K562 (cell line): ENCODE results near the gene ZNF189. TPM values are rescaled to one million over a fixed set of nuclear protein-coding genes. Genes with fewer than 3 reads are reported as not detected.

ENCODE experiments used
- ATAC-seq: fragments of 200-7000 bp; cut with Tn5 transposase; 3 replicates; pipeline ENCODE4 v1.9.1; 2020; ENCODE audit warnings: moderate library complexity
- BruUV-seq: library from RNA; stranded (reverse); fragments of 400-500 nt; replicated peaks from 2 replicates; lab custom pipeline; 2021; lab: Mats Ljungman, UMichigan
- CTCF ChIA-PET: fragments of 300-600 bp; formaldehyde crosslinking; extraction: SDS; loops from one replicate; lab custom pipeline; 2021; ENCODE audit warnings: low intra/inter-chr PET ratio; lab: Yijun Ruan, JAX
- POLR2A ChIA-PET: fragments of 300-600, 350-650 bp; sonication (Branson Sonifier 250); formaldehyde crosslinking; extraction: SDS; loops from one replicate; lab custom pipeline; 2021; ENCODE audit warnings: antibody characterized with exemption, inconsistent platforms; lab: Yijun Ruan, JAX
- DNase-seq, 4 experiments: peaks; one replicate each; pipeline versions ENCODE4 v3.0.0 to v3.0.0-alpha.2; 2011 to 2018; ENCODE audit warnings: low spot score in 3 of 4, mixed read lengths in 3 of 4; ENCODE audit errors: extremely low read depth in 1 of 4
- FAIRE-seq: peaks from 2 replicates; lab custom pipeline; 2011; peaks lifted over from hg19 to GRCh38; lab: Jason Lieb, UNC
- H2AFZ ChIP-seq: 2 replicates; pipeline ENCODE4 v1.6.0; 2011; ENCODE audit warnings: low read depth, low read length, control low read depth, inconsistent platforms
- H3K27ac ChIP-seq: fragments of 200-600 bp; 3 replicates; pipeline ENCODE4 v1.8.0; 2011; ENCODE audit warnings: low read depth, mild to moderate bottlenecking, control low read depth, inconsistent platforms, low read length, moderate library complexity, mixed read lengths; ENCODE audit errors: extremely low read depth
- H3K27me3 ChIP-seq, 2 experiments: fragments of 300-600 bp in 1 of 2; 2 replicates in 1 of 2; 3 replicates in 1 of 2; pipeline versions ENCODE4 v1.6.0 to v1.8.0; 2011; ENCODE audit warnings: inconsistent platforms in 2 of 2, low read length in 2 of 2, mild to moderate bottlenecking in 1 of 2, mixed read lengths in 1 of 2, moderate library complexity in 1 of 2; ENCODE audit not compliant: control insufficient read depth in 2 of 2, insufficient read depth in 2 of 2
- H3K36me3 ChIP-seq: fragments of 300-600 bp; 3 replicates; pipeline ENCODE4 v1.8.0; 2011; ENCODE audit warnings: mild to moderate bottlenecking, low read length, inconsistent platforms; ENCODE audit not compliant: control insufficient read depth, insufficient read depth
- H3K4me1 ChIP-seq, 2 experiments: fragments of 200-600 bp in 1 of 2; replicated peaks in 1 of 2; 2 replicates in 1 of 2; 3 replicates in 1 of 2; pipeline versions ENCODE4 v1.5.1 to v1.8.0; 2011; ENCODE audit warnings: inconsistent platforms in 2 of 2, low read length in 2 of 2, mild to moderate bottlenecking in 1 of 2, mixed read lengths in 1 of 2, moderate library complexity in 1 of 2; ENCODE audit not compliant: control insufficient read depth in 2 of 2, insufficient read depth in 2 of 2
- H3K4me2 ChIP-seq: 2 replicates; pipeline ENCODE4 v1.6.1; 2011; ENCODE audit warnings: low read length, control low read depth, inconsistent platforms, mixed read lengths; ENCODE audit not compliant: insufficient read depth
- H3K4me3 ChIP-seq: fragments of 200-600 bp; sonication (generic), shearing (Covaris generic); 2 replicates; pipeline ENCODE4 v1.5.1; 2016; ENCODE audit warnings: control low read depth, inconsistent platforms
- H3K79me2 ChIP-seq: fragments of 200-600 bp; 3 replicates; pipeline ENCODE4 v1.8.0; 2011; ENCODE audit warnings: low read length, inconsistent platforms; ENCODE audit not compliant: control insufficient read depth, insufficient read depth
- H3K9ac ChIP-seq, 2 experiments: 2 replicates each; pipeline versions ENCODE4 v1.6.0 to v1.6.1; 2011; ENCODE audit warnings: low read depth in 2 of 2, low read length in 2 of 2, control low read depth in 1 of 2, inconsistent platforms in 1 of 2, mild to moderate bottlenecking in 1 of 2, mixed read lengths in 1 of 2; ENCODE audit not compliant: insufficient read depth in 1 of 2
- H3K9me1 ChIP-seq: one replicate; pipeline ENCODE4 v1.6.0; 2011; ENCODE audit warnings: inconsistent platforms, mild to moderate bottlenecking, low read length, moderate library complexity; ENCODE audit not compliant: control insufficient read depth, insufficient read depth
- H3K9me3 ChIP-seq: replicated peaks from 2 replicates; pipeline ENCODE4 v1.5.1; 2011; ENCODE audit warnings: low read depth, low read length, inconsistent platforms; ENCODE audit not compliant: control insufficient read depth, insufficient read depth
- H4K20me1 ChIP-seq: replicated peaks from 2 replicates; pipeline ENCODE4 v1.6.1; 2011; ENCODE audit warnings: low read length, inconsistent platforms, mixed read lengths; ENCODE audit not compliant: control insufficient read depth, insufficient read depth
- CBFA2T2 ChIP-seq: fragments of 450-650 bp; conservative IDR thresholded peaks from 2 replicates; pipeline ENCODE4 v1.6.1; 2017; ENCODE audit warnings: mild to moderate bottlenecking
- CBFA2T3 ChIP-seq: fragments of 450-650 bp; IDR thresholded peaks from 2 replicates; pipeline ENCODE4 v1.6.1; 2017
- COPS2 ChIP-seq: fragments of 450-650 bp; conservative IDR thresholded peaks from 2 replicates; pipeline ENCODE4 v1.6.1; 2016; ENCODE audit warnings: mild to moderate bottlenecking, moderate library complexity
- DPF2 ChIP-seq: fragments of 450-650 bp; IDR thresholded peaks from 2 replicates; pipeline ENCODE4 v1.6.1; 2016
- ETV1 ChIP-seq: fragments of 450-650 bp; conservative IDR thresholded peaks from 2 replicates; pipeline ENCODE4 v1.6.1; 2016; ENCODE audit warnings: missing genetic modification characterization, control low read depth, low read depth, missing compliant biosample characterization
- GABPB1 ChIP-seq: sonication (generic); formaldehyde crosslinking; IDR thresholded peaks from 2 replicates; pipeline ENCODE4 v1.8.0; 2022; ENCODE audit warnings: mild to moderate bottlenecking, missing genetic modification reagents
- HIVEP1 ChIP-seq: fragments of 250-450 bp; sonication (Bioruptor Pico); IDR thresholded peaks from 2 replicates; pipeline ENCODE4 v1.4.0; 2020; ENCODE audit warnings: mild to moderate bottlenecking
- MCM2 ChIP-seq: fragments of 450-650 bp; IDR thresholded peaks from 2 replicates; pipeline ENCODE4 v1.6.1; 2017; ENCODE audit warnings: low read depth, mild to moderate bottlenecking
- NR2C2 ChIP-seq, 2 experiments: fragments of 200-800 bp in 1 of 2; sonication (Bioruptor generic) in 1 of 2; sonication (generic) in 1 of 2; formaldehyde crosslinking in 1 of 2; IDR thresholded peaks; 2 replicates each; pipeline versions ENCODE4 v1.6.1 to v1.8.0; 2016 to 2022; ENCODE audit warnings: mild to moderate bottlenecking in 1 of 2, missing compliant biosample characterization in 1 of 2, missing genetic modification characterization in 1 of 2, missing genetic modification reagents in 1 of 2
- PCBP2 ChIP-seq: fragments of 200-400 bp; formaldehyde crosslinking; IDR thresholded peaks from 2 replicates; pipeline ENCODE4 v1.6.1; 2018; ENCODE audit warnings: low read length, low read depth, mild to moderate bottlenecking, moderate library complexity; ENCODE audit not compliant: poor library complexity, severe bottlenecking
- PHB2 ChIP-seq: fragments of 450-650 bp; IDR thresholded peaks from 2 replicates; pipeline ENCODE4 v1.6.1; 2017; ENCODE audit warnings: low read depth
- PHF20 ChIP-seq: fragments of 450-650 bp; IDR thresholded peaks from 2 replicates; pipeline ENCODE4 v1.6.1; 2018; ENCODE audit not compliant: partially characterized antibody
- RBM15 ChIP-seq: fragments of 200-400 bp; formaldehyde crosslinking; IDR thresholded peaks from 2 replicates; pipeline ENCODE4 v1.6.1; 2018; ENCODE audit warnings: mild to moderate bottlenecking, low read length, moderate library complexity; ENCODE audit not compliant: insufficient read depth
- SMARCA4 ChIP-seq: fragments of 450-650 bp; IDR thresholded peaks from 2 replicates; pipeline ENCODE4 v1.6.1; 2016
- SRSF1 ChIP-seq: fragments of 200-400 bp; formaldehyde crosslinking; IDR thresholded peaks from 2 replicates; pipeline ENCODE4 v1.6.1; 2017; ENCODE audit warnings: mild to moderate bottlenecking, low read depth, low read length, moderate library complexity
- TEAD4 ChIP-seq, 2 experiments: sonication (generic) in 1 of 2; formaldehyde crosslinking in 1 of 2; IDR thresholded peaks; 2 replicates each; pipeline versions ENCODE4 v1.6.1 to v1.8.0; 2012 to 2022; ENCODE audit warnings: borderline replicate concordance in 1 of 2, inconsistent platforms in 1 of 2, low read length in 1 of 2, mild to moderate bottlenecking in 1 of 2, missing genetic modification reagents in 1 of 2
- ZKSCAN8 ChIP-seq: fragments of 200-800 bp; sonication (Bioruptor generic); IDR thresholded peaks from 2 replicates; pipeline ENCODE4 v1.6.1; 2016; ENCODE audit warnings: missing genetic modification characterization, missing compliant biosample characterization
- ZNF146 ChIP-seq: IDR thresholded peaks from one replicate; pipeline ENCODE4 v1.6.1; 2018; ENCODE audit warnings: missing compliant biosample characterization; ENCODE audit not compliant: unreplicated experiment
- ZNF57 ChIP-seq: fragments of 450-650 bp; formaldehyde crosslinking; IDR thresholded peaks from 2 replicates; pipeline ENCODE4 v1.4.0; 2020; ENCODE audit warnings: mild to moderate bottlenecking, moderate library complexity
- WGBS: fragments of 100-300 bp; shearing (Covaris generic); methylation state at CpG from one replicate; pipeline ENCODE4 v1.1.6; 2016; ENCODE audit warnings: low coverage, mixed read lengths; ENCODE audit not compliant: insufficient coverage; ENCODE audit errors: missing lambda C conversion rate; 5-methylcytosine and 5-hydroxymethylcytosine counted together
- in situ Hi-C: fragments of 300-500 bp; cut with MboI; formaldehyde crosslinking; loops from 4 replicates; pipeline ENCODE4 v1.15.0; 2018; ENCODE audit warnings: inconsistent platforms, mixed read lengths
- intact Hi-C: fragments of 100-400 bp; cut with micrococcal nuclease; formaldehyde crosslinking; loops from 2 replicates; pipeline ENCODE4 v1.14.2; 2022
- polyA plus RNA-seq, 8 experiments: library from polyadenylated mRNA; depleted of rRNA in 4 of 8; stranded (reverse) in 5 of 8; unstranded in 3 of 8; fragments of >200 nt; fragmentation: Nextera tagmentation in 2 of 8; fragmentation: Illumina TruSeq in 1 of 8; extraction: Ambion mirVana in 2 of 8; extraction: Trizol in 1 of 8; gene quantifications; 2 replicates each; pipeline versions ENCODE4 v1.2.1 to v1.2.3, GENCODE V29; 2011 to 2014; ENCODE audit warnings: inconsistent platforms in 1 of 8, missing spikeins in 1 of 8
- total RNA-seq, 7 experiments: library from RNA; depleted of rRNA in 6 of 7; stranded (reverse); fragments of >200 nt in 6 of 7; fragmentation: Illumina TruSeq in 2 of 7; extraction: Trizol in 2 of 7; gene quantifications; 2 replicates each; pipeline versions ENCODE4 v1.2.1 to v1.2.3, GENCODE V29; 2011 to 2021; ENCODE audit warnings: low replicate concordance in 1 of 7
- TF ChIP-seq, protein P1 (sequence below): sonication (generic); formaldehyde crosslinking; IDR thresholded peaks from 2 replicates; pipeline ENCODE4 v1.8.0; 2022; ENCODE audit warnings: missing genetic modification reagents, mild to moderate bottlenecking, borderline replicate concordance

The ZNF189 gene
- total and polyA plus RNA-seq, 9 of the 15 experiments (the other 6 are each of a cell fraction or from before 2014, with no cell fraction given) = 2.4 to 15.3 (median 6.4) TPM

- H3K4me1 ChIP-seq = peaks cover 0 to 5% of the 10 kb centered on the region in 2 experiments; a peak in 3 of 5 replicates
- H3K36me3 ChIP-seq = no peaks in the 10 kb centered on the region
- no TSS peak for BruUV-seq
- in situ Hi-C loops = no loop called here
- no peak overlapping the region for H2AFZ ChIP-seq
- no peak for ATAC-seq
- H3K4me2 ChIP-seq = no peak overlapping the region
- no peak for DNase-seq
- ChIA-PET POLR2A (no interaction called here), CTCF (no interaction called here)
- no peaks in the 10 kb centered on the region for H3K79me2 ChIP-seq
- H3K27ac ChIP-seq = no peak overlapping the region
- H3K9me3 ChIP-seq = no peaks in the 10 kb centered on the region; the same call in 1 of the 2 replicates
- H3K9me1 ChIP-seq = no peaks in the 10 kb centered on the region
- H3K27me3 ChIP-seq = no peaks in the 10 kb centered on the region
- intact Hi-C loops = no loop called here
- TF ChIP-seq PHB2 = no peak
- TF ChIP-seq ETV1 (tag) = no peak
- no peak for TF ChIP-seq ZNF146 (CRISPR knock-in tag)
- TF ChIP-seq CBFA2T3 = no peak
- TF ChIP-seq GABPB1 (CRISPR knock-in tag) = no peak
- no peak for TF ChIP-seq COPS2
- TF ChIP-seq PHF20 = no peak
- TF ChIP-seq RBM15 = no peak
- no peak for TF ChIP-seq ZKSCAN8 (CRISPR knock-in tag)
- no peak for TF ChIP-seq SRSF1
- TF ChIP-seq CBFA2T2 = no peak
- TF ChIP-seq SMARCA4 = no peak
- TF ChIP-seq ZNF57 (CRISPR knock-in tag) = no peak
- no peak for TF ChIP-seq MCM2
- TF ChIP-seq NR2C2 (CRISPR knock-in tag; IDR thresholded peaks at IDR 0.05) = no peak
- no peak for TF ChIP-seq NR2C2 (tag; IDR thresholded peaks at IDR 0.05)
- TF ChIP-seq HIVEP1 = no peak
- no peak for TF ChIP-seq DPF2
- TF ChIP-seq, protein P1, sequence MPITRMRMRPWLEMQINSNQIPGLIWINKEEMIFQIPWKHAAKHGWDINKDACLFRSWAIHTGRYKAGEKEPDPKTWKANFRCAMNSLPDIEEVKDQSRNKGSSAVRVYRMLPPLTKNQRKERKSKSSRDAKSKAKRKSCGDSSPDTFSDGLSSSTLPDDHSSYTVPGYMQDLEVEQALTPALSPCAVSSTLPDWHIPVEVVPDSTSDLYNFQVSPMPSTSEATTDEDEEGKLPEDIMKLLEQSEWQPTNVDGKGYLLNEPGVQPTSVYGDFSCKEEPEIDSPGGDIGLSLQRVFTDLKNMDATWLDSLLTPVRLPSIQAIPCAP (CRISPR knock-in tag) = no peak
- TF ChIP-seq TEAD4 (IDR thresholded peaks at IDR 0.05; ENCODE audit: low read length) = no peak
- no peak for TF ChIP-seq TEAD4 (CRISPR knock-in tag; IDR thresholded peaks at IDR 0.05; ENCODE audit: borderline replicate concordance)
- TF ChIP-seq PCBP2 = no peak
- TF ChIP-seq, all 486 proteins: peak for 0
- Histone ChIP-seq H3K4me3 (no peak overlapping the region), H4K20me1 (no peaks in the 10 kb centered on the region), H3K9ac (no peak overlapping the region)
- FAIRE-seq = no peak
- WGBS = 57% methylated on average over 5 of the region's 5 CpGs
Measured at GRCh38 chr9:101354143-101354764, 44.4 kb upstream of the ZNF189 start.
